Subcutaneous abdominal adipose tissue (tissue), 5 donors: ENCODE measurements around the gene KCNQ1.

Experiments
- H3K27ac ChIP-seq: one replicate; pipeline ENCODE4 v1.7.0; 2013; ENCODE audit warnings: low read depth, mild to moderate bottlenecking, inconsistent platforms, low read length, moderate library complexity
- H3K27me3 ChIP-seq, 5 donors: one replicate each; pipeline ENCODE4 v1.7.0; 2013; ENCODE audit warnings: low read length in 5 of 5, inconsistent platforms in 1 of 5; ENCODE audit not compliant: control insufficient read depth in 5 of 5, insufficient read depth in 4 of 5
- H3K36me3 ChIP-seq, 5 donors: one replicate each; pipeline ENCODE4 v1.7.0; 2013; ENCODE audit warnings: low read length in 5 of 5; ENCODE audit not compliant: control insufficient read depth in 5 of 5, insufficient read depth in 5 of 5
- H3K4me1 ChIP-seq, 5 donors: one replicate each; pipeline ENCODE4 v1.7.0; 2013; ENCODE audit warnings: low read length in 5 of 5, mild to moderate bottlenecking in 3 of 5, moderate library complexity in 1 of 5; ENCODE audit not compliant: control insufficient read depth in 5 of 5, insufficient read depth in 5 of 5
- H3K4me3 ChIP-seq, 5 donors: one replicate each; pipeline ENCODE4 v1.7.0; 2013; ENCODE audit warnings: low read length in 5 of 5, low read depth in 1 of 5
- H3K9ac ChIP-seq, 5 donors: one replicate each; pipeline ENCODE4 v1.7.0; 2013; ENCODE audit warnings: low read length in 5 of 5, mild to moderate bottlenecking in 4 of 5, moderate library complexity in 3 of 5
- H3K9me3 ChIP-seq, 5 donors: one replicate each; pipeline ENCODE4 v1.7.0; 2013; ENCODE audit warnings: low read length in 5 of 5; ENCODE audit not compliant: control insufficient read depth in 5 of 5
- donor health status: healthy.
- donor health status: healthy.
- donor health status: healthy.
- donor health status: healthy.
- donor health status: healthy.

The KCNQ1 gene

DNA sequence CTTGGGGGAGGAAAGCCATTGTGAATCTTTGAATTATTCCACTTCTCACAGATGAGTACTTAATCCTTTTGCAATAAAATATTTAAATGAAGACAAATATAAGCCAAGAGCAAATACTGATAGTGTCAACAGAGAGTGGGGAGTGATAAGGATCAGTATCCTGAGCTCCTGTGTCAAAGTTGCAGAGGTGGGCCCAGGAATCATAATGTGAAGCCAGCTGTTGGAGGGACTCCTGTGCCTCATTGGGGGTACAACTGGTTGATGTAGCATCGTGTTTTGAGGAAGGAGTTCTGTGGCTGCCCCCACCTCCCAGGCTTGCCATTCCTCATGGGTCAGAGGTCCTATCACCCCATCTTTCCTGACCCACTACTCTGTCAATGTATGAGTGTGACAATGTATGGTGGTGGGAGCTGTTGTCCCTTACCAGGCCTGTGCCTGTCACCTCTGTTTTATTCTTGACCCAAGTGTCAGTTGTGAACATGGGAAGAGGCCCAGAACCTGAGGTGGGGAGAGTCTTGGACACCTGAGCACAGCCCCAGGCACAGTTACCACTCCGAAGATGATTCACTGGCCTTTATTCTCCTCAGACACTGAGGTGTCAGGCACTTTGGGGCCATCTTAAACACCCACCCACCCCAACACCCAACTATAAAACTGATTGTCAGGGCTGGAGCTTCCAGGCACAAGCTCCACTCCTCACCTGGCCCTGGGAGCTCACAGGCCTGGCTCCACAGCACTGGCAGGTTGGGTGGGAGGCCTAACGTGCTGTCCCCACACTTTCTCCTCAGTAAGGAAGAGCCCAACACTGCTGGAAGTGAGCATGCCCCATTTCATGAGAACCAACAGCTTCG, 216.6 kb downstream of the KCNQ1 start:
- no peaks in the 10 kb centered on the region for H3K27me3 ChIP-seq
- H3K4me1 ChIP-seq, result peaks cover 0 to 7% (median 4%) of the 10 kb centered on the region in 5 donors
- H3K9ac ChIP-seq, result no peak overlapping the region
- H3K36me3 ChIP-seq, result peaks cover 2 to 26% (median 10%) of the 10 kb centered on the region in 5 donors
- peaks cover 12 to 43% (median 36%) of the 10 kb centered on the region in 5 donors for H3K9me3 ChIP-seq
- H3K27ac ChIP-seq, result no peak overlapping the region
- H3K4me3 ChIP-seq, result peak overlapping the region in 1 of 5 donors; percentile 21

DNA sequence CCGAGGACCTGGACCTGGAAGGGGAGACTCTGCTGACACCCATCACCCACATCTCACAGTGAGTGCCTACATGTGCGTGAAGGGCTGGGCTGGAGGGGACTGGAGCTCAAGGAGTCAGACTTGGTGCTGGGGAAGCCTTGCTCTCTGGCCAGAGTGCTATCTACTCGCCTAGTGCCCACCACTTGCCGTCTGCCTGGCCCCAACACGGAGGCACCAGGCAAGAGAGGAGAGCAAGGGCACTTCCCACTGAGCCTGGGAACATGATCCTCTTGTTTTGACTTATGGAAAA, 217.2 kb downstream of the KCNQ1 start:
- Histone ChIP-seq H3K27ac (no peak overlapping the region), H3K9ac (no peak overlapping the region), H3K36me3 (peaks cover 2 to 26% (median 10%) of the 10 kb centered on the region in 5 donors), H3K27me3 (no peaks in the 10 kb centered on the region), H3K4me1 (peaks cover 4 to 13% (median 9%) of the 10 kb centered on the region in 5 donors), H3K9me3 (peaks cover 12 to 41% (median 36%) of the 10 kb centered on the region in 5 donors), H3K4me3 (peak overlapping the region in 2 of 5 donors; percentile 21 to 23)

DNA sequence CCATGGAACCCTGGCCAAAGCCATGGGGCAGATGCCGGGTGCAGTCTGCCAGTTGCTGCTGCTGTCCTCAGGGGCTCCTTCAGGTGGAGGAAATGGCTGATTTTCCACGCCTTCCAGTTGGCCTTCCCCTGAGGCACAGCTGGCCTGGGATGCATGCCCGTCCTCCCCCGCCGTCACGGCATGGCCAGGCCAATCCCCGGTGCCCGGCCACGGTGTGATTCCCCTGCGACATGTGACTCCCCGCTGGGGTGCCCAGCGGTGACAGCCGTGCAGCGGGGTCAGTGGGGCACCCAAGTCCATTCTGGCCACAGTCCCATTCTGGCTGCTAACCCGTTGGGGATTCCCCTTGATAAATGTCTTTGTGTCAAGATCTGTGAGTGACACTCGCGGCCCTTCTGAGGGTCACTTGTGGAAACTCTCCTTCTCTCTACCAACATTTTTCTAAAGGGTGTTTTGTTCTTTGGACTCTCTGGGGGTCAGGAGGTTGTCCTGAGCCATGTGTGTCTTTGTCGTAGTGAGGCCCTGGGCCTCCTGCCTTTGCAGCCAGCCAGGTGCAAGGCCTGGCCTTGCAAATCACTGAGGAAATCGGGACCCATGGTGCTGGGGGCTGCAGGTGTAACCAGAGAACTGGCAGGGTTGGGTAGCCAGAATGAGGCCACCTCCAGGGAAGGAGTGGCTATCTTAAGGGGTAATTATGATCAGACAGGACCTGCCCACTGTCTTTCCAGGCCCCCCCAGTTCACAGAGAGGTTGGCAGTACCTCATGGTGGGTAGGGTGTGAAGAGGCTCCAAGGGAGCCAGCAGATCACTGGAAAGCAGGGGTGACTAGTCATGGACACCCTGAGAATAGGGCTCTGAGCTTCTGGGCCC, 217.9 kb downstream of the KCNQ1 start:
- no peak overlapping the region for H3K9ac ChIP-seq
- no peak overlapping the region for H3K27ac ChIP-seq
- no peak overlapping the region for H3K4me3 ChIP-seq
- H3K4me1 ChIP-seq, result peaks cover 5 to 16% (median 11%) of the 10 kb centered on the region in 5 donors
- H3K27me3 ChIP-seq, result no peaks in the 10 kb centered on the region
- H3K36me3 ChIP-seq, result peaks cover 2 to 26% (median 10%) of the 10 kb centered on the region in 5 donors
- peaks cover 11 to 40% (median 36%) of the 10 kb centered on the region in 5 donors for H3K9me3 ChIP-seq

DNA sequence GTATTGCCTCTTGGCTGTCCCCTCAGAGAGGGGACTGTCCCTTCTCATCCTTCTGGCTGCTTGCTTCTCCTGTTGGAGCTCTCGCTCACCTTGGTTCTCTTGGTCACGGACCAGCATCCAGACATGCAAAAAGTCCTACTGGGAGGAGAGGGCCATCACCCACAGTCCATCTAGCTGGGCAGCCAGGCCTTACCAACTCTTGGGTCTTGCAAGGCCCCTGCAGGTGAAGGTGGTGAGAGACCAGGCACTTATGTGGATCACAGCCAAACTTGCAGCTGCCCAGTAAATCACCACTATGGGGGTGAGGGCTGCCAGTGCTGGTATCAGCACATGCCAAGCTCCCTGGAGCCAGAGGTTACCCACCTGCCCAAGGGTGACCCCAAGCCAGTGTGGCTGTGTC, 218.7 kb downstream of the KCNQ1 start:
- no peak overlapping the region for H3K4me3 ChIP-seq
- H3K36me3 ChIP-seq, result peaks cover 2 to 30% (median 14%) of the 10 kb centered on the region in 5 donors
- H3K9me3 ChIP-seq, result peaks cover 10 to 33% (median 32%) of the 10 kb centered on the region in 5 donors
- H3K27ac ChIP-seq, result no peak overlapping the region
- H3K27me3 ChIP-seq, result no peaks in the 10 kb centered on the region
- no peak overlapping the region for H3K9ac ChIP-seq
- H3K4me1 ChIP-seq, result peaks cover 5 to 16% (median 11%) of the 10 kb centered on the region in 5 donors

DNA sequence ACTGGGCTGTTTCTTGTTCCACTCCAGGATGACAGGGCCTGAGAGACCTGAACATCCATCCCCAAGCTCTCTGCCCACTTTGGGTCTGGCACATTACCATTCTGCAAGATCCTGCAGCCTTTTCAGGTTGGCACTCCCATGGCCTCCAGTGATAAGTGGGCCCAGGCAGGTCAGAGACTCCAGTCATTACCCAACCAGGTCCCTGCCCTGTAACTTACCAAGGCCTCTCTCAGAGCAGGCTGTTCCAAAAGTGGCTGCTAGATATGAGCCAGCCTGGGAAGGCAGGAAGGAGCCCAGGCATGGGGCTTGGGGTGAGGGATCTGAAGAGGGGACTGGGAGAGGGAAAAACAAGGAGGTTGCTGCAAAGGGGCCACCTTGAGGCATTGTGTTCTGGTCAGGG, 219.1 kb downstream of the KCNQ1 start:
- no peak overlapping the region for H3K27ac ChIP-seq

DNA sequence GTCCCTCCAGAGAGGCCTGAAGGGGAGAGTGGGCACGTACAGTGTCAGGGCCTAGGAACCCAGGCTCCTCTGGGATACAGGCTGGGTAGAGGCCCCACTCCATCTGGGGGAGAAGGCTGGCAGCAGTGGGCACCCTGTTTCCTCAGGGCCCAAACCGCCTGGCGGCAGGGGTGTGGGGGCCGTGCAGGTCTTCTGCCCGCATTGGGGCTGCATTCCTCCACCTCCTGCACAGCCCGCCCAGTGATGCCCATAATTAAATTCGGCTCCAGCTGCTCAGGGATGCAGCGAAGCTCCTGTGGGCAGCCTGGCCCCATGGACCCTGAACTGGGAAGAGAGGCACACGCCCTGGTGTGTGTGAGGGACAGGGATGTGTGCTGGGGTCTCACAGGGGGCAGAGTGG, 219.6 kb downstream of the KCNQ1 start:
- Histone ChIP-seq H3K27me3 (no peaks in the 10 kb centered on the region), H3K4me3 (no peak overlapping the region), H3K27ac (no peak overlapping the region), H3K9me3 (peaks cover 10 to 29% (median 25%) of the 10 kb centered on the region in 5 donors), H3K9ac (no peak overlapping the region), H3K36me3 (peaks cover 0 to 30% (median 19%) of the 10 kb centered on the region in 5 donors), H3K4me1 (peaks cover 5 to 16% (median 11%) of the 10 kb centered on the region in 5 donors)

More for the DNA sequence above, 219.1 kb downstream of the KCNQ1 start:
- Histone ChIP-seq H3K9ac (no peak overlapping the region), H3K9me3 (peaks cover 10 to 32% (median 28%) of the 10 kb centered on the region in 5 donors), H3K36me3 (peaks cover 0 to 30% (median 15%) of the 10 kb centered on the region in 5 donors), H3K27me3 (no peaks in the 10 kb centered on the region), H3K4me1 (peaks cover 5 to 16% (median 11%) of the 10 kb centered on the region in 5 donors), H3K4me3 (no peak overlapping the region)

DNA sequence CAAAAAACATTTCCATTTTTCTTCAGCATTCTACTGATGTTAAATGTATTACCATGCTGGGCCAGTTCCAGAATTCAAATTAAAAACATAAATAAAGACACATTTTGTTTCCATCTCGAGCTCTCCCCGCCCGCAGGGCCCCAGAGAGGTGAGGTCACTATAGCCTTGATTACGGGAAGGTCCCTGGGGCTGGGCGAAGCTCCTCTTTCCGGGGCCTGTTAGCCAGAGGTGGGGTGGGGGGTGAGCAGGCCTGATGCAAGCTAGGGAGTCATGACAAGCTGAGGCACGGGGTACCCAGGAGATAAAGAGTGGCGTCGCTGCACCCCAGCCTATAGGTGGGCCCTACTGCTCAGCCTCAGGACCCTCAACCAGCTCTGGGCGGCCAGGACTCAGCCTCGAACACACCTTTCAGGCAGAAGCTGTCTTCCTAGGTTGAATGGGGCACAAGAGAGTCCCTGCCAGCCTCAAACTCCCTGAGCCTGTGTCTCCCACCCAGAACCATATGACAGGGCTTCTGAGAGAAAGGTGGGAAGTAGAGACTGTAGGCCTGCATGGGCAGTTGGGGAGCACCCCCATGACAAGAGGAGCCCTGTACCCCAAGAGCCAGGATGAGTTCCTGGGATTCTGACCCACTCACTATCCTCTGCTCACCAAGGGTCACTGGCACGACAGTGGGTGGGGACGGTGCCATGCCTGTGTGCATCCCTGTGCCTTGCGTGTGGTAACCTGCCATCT, 220.2 kb downstream of the KCNQ1 start:
- H3K36me3 ChIP-seq, result peaks cover 0 to 32% (median 19%) of the 10 kb centered on the region in 5 donors
- no peak overlapping the region for H3K4me3 ChIP-seq
- peaks cover 5 to 17% (median 11%) of the 10 kb centered on the region in 5 donors for H3K4me1 ChIP-seq
- H3K27me3 ChIP-seq, result no peaks in the 10 kb centered on the region
- H3K9ac ChIP-seq, result no peak overlapping the region
- H3K27ac ChIP-seq, result no peak overlapping the region
- H3K9me3 ChIP-seq, result peaks cover 10 to 29% (median 21%) of the 10 kb centered on the region in 5 donors

DNA sequence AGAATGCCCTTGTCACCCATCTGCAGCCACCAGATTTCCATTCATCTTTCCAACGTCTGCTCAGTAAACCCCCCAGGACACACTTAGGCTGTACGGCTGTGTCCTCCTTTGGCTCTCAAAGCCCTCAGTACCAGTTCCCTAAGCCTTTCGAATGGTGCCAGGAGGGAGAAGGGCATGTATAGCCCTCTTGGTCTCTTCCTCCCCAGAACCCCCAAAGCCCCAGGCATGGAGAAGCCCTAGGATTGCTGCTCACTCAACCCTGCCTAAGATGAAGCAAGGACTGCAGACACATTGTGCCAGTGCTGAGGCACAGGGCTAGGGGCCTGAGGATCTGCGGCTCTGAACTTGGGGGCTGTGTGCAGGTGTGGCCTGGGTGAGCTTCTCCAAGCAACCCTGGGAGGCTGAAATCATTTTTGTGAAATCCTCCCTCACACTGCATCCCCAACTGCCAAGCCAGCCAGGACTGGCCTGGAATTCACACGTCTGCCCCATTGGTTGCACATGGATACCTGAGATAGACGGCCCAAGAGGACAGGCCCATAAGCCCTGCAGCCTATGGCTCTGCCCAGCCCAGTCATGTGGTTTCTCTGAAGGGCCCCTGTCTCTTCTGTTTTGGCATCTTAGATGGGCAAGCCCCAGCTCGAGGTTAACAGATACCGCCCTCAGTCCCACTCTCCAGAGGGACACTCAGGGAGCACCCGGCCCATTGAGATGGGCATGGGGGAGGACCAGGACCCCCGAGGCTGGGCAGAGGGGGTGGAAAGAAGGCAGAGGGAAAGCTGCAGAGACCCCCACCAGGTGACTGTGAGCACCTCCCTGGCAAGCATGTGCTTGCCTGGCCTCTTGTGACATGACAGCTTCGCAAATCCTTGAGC, 221.0 kb downstream of the KCNQ1 start:
- H3K27ac ChIP-seq, result no peak overlapping the region
- no peaks in the 10 kb centered on the region for H3K27me3 ChIP-seq
- peaks cover 0 to 34% (median 20%) of the 10 kb centered on the region in 5 donors for H3K36me3 ChIP-seq
- peaks cover 3 to 24% (median 13%) of the 10 kb centered on the region in 5 donors for H3K9me3 ChIP-seq
- peaks cover 6 to 25% (median 16%) of the 10 kb centered on the region in 5 donors for H3K4me1 ChIP-seq
- H3K4me3 ChIP-seq, result no peak overlapping the region
- no peak overlapping the region for H3K9ac ChIP-seq

DNA sequence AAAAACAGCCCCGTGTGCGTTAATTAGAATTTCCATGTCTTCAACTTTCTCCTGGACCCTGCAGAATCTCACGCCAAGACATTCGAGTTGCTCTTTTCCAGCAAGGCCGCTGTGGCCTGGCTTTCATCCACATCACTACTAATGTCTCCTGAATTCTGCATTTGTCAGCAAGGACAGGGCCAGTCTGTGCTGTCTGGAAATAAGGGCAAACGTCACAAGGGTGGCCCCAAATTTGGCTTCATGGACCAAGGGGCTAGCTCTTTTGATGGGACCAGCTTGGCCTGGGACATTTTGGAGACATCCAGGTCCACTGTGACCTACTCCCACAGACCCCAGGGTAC, 221.6 kb downstream of the KCNQ1 start:
- H3K27me3 ChIP-seq, result no peaks in the 10 kb centered on the region
- H3K27ac ChIP-seq, result no peak overlapping the region
- H3K36me3 ChIP-seq, result peaks cover 0 to 34% (median 22%) of the 10 kb centered on the region in 5 donors
- H3K4me1 ChIP-seq, result peaks cover 6 to 27% (median 18%) of the 10 kb centered on the region in 5 donors
- H3K9me3 ChIP-seq, result peaks cover under 1 to 18% (median 7%) of the 10 kb centered on the region in 5 donors
- no peak overlapping the region for H3K9ac ChIP-seq
- no peak overlapping the region for H3K4me3 ChIP-seq
